ACHN (cell line): ENCODE measurements around the gene RNASE3.
"Not testable (repeated sequence)": the region's sequence is repeated elsewhere in the genome, so short reads cannot be mapped to it uniquely, and the experiment has no call there.

Source experiments
- DNase-seq: peaks from one replicate; pipeline ENCODE4 v3.0.0-alpha.2; 2015
- in situ Hi-C: cut with HindIII; loops from 2 replicates; pipeline ENCODE4 v1.10.0; 2017; ENCODE audit warnings: low sequenced_read_pairs, low pct_ligation_motif_present, low pct_unique_long_range_greater_than_20kb

Gene RNASE3

GRCh38 chr14:20904393-20905029, 13.3 kb downstream of the RNASE3 start:
- in situ Hi-C loops, result no loop called here

GRCh38 chr14:20905676-20906075, 14.5 kb downstream of the RNASE3 start:
- no peak for DNase-seq
- in situ Hi-C loops, result no loop called here

More at GRCh38 chr14:20904393-20905029, 13.3 kb downstream of the RNASE3 start:
- no peak for DNase-seq

- in situ Hi-C loops, result no loop called here
- no peak for DNase-seq
Measured at GRCh38 chr14:20907214-20907613, 16.0 kb downstream of the RNASE3 start.

- in situ Hi-C loops, DNase-seq: not testable (repeated sequence)
Measured at GRCh38 chr14:20910822-20911221, 19.6 kb downstream of the RNASE3 start.

GRCh38 chr14:20919038-20919756, 28.0 kb downstream of the RNASE3 start:
- in situ Hi-C loops, DNase-seq: not testable (repeated sequence)

- DNase-seq, in situ Hi-C loops: not testable (repeated sequence)
Measured at GRCh38 chr14:20923766-20924297, 32.6 kb downstream of the RNASE3 start.

- in situ Hi-C loops, result no loop called here
- no peak for DNase-seq
Measured at GRCh38 chr14:20934148-20934762, 43.1 kb downstream of the RNASE3 start.

GRCh38 chr14:20935303-20935984, 44.3 kb downstream of the RNASE3 start:
- no peak for DNase-seq
- in situ Hi-C loops, result no loop called here
